NCI-H446 treated with DMSO at 0.1 percent for 48 hours (cell line): ENCODE measurements around the gene BRD3OS.
A peak's percentile ranks its signal among the peaks of the same experiment; 100 is the strongest.
"Not testable (repeated sequence)": the region's sequence is repeated elsewhere in the genome, so short reads cannot be mapped to it uniquely, and the experiment has no call there.

Experiments
- DNase-seq: peaks from one replicate; lab custom pipeline; 2025; lab: John Stamatoyannopoulos, UW

BRD3OS gene

DNA sequence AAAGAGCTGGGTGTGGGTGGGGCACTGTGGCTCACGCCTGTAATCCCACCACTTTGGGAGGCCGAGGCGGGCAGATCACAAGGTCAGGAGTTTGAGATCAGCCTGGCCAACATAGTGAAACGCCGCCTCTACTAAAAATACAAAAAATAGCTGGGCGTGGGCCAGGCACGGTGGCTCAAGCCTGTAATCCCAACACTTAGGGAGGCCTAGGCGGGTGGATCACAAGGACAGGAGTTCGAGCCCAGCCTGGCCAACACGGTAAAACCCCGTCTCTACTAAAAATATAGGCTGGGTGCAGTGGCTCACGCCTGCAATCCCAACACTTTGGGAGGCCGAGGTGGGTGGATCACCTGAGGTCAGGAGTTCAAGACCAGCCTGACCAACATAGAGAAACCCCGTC is 36.5 kb upstream of the BRD3OS start:
- DNase-seq, result not testable (repeated sequence)

DNA sequence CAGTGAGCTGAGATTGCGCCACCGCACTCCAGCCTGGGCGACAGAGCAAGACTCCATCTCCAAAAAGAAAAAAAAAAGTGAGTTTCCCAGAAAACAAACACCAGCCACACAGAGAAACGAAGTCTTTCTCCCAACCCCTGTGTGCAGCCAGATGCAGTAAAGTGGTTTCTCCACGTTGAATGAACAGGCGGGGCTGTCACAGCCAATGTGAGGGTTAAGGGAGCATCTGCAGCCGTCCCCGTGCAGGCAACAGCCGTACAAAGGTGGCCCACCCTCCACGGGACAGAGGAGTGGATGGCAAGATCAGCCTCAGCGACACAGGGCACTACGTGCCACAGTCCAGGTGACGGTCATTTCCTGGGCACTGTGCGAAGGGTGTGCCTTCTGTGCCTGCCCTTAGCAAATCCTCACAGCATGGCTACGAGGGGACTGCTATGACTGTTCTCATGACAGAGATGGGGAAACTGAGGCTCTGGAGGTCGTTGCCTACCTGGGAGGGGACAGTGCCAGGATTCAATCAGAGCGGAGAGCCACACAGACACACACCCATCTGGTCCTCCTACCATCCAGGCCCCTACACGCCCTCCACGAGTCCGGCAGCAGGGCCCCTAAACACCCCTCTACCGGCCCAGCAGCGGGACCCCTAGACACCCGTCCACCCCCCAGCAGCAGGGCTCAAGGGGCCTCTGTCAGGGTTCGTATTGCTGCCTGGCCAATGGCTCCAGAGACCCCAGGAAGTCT is 35.5 kb upstream of the BRD3OS start:
- no peak for DNase-seq

DNA sequence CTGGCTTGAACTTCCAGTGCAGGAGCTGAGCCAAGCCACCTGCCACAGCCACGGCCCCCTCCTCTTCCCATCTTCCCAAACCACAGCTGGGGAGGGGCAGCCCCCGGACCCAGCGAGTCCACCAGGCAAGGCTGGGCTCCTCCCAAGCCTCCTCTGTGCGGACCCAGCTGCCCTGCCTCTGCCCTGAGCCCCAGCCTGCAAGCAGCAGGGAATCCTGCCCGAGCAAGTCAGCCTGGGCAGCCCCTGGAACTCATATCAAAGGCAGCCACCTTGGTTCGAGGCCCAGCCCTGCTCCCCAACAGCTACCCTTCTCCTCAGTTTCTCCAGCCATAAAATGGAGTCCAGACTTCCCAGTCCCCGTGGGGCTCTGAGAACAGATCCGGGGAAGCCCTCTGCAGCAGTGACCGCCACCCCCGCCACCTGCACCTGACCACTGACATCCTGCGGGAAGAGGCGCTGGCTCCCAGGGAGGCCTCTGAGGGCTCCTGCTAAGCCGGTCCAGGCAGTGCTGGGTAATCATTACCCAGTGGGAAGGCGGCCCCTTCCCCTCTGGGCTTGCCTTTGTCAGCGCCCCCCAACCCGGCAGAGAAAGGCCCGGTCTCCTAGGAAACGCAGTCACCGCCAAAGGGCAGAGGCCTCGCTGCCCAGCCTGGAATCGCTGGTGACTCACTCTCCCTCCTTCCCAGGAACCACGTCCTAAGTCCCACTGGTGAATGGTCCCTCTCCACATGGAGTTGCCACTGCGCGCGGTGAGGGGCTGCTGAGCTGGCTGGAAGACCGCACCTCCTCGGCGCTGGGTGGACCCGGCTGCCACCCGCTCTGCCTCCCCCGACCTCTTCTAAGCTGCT is 34.7 kb upstream of the BRD3OS start:
- no peak for DNase-seq

DNA sequence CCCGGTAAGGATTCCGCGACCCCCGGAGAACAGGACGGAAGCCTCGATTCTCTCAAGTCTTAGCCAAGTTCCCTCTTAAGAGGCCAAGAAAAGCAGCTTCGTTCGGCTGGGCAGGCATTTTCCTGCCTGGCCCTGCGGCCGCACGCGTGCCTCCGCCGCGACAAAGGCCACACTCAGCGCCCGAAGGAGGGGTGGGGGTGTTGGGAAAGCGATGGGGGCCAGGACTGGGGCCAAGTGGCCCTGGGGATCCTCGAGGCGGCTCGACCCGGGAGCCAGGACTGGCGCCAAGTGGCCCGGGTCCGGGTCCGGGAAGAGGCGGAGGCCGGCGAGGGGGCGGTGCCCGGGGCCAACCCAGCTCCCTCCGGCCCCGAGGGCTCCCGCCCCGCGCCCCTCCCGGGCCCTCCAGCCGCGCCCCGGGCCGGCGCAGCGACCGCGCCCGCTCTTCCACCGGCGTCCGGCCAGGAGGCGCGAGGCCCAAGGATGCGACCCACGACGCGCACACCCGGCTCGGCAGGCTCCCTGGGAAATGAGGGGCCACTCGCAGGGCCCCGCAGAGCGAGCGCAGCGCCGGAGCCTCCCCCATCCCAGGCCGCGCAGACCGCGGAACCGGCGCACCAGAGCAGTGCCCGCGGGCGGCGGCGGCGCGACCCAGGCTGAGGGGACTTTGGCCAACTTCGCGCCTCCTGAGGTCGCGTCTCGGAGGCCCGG is 33.9 kb upstream of the BRD3OS start:
- no peak for DNase-seq

DNA sequence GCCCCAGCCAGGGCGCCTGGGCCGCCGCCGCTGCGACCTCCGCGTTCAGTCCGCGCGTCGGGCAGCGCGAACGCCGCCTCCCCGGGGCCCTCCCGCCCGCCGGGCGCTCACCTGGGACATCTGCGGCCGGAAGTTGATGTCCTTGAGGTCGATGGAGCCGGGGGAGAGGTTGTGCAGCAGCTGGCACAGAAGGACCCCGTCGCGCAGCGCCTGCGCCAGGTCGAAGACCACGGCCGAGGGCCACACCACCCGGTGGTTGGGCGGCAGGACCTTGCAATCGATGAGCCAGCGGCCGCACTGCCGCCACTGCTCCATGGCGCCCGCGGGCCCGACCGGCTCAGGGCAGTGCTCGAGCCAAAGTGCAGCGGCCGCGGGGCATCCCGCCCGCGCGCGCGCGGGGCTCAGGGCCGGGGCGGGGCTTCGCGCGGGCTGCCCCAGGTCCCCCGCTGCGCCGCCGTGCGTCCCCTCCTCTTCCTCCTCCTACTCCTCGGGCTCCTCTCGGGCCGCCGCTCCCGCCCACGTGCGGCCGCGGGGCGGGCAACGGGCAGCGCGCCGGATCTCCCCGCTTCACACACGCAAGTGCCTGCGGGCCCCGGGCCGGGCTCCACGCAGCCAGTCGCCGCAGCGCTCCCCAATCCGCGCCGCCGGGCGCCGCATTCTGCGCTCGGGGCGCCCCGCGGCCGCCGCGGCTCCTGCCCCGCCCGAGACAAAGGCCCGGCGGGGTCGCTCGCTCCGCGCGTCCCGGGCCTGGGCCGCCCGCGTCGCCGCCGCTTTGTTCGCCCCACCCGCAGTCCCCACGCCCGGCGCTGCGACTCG is 33.1 kb upstream of the BRD3OS start, which contains the start of gene VAV2:
Gene VAV2 (minus strand): TSS at position 361 of the 816 bp plus-strand sequence. CDS start 46 bp downstream, at position 315.
- DNase-seq, result no peak

DNA sequence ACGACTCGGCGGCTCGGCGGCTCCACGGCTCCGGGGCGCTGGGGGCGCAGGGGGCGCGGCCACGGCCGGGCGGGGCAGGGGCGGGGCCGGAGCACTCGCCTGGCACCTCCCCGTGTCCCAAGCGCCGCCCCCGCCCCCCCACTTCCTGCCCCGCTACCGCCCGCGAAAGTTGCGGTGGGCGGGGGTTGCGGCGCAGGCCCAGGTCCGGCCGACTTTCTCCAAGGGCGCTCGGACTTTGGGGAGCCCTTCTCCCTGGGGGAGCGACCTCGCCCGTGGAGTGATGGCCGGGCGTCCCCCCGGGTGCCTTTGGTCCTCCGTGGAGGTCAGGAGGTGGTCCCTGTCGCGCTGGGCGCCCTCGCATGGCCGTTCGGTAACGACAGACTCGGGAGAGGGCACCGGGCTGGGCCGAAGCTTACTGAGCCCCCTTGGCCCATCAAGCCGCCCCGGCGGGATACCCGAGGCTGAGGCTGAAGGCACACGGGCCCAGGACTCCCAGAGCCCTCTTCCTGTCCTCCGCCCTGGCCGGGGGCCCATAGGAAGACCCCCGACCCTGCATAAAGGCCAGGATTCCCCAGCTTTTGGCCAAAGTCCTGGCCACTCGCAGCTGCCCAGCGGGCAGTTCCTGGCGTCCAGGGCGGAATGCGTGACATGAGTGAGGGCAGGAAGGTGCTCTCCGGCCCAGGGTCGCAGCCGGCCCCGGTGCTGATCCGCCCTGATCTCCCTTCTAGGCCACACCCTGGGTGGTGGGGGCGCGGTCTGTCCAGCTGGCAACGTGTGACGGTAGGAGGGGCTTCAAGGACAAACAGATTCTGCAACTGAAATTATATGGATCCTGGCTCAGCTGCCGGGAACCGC is 32.3 kb upstream of the BRD3OS start:
- peak; percentile 39 for DNase-seq

DNA sequence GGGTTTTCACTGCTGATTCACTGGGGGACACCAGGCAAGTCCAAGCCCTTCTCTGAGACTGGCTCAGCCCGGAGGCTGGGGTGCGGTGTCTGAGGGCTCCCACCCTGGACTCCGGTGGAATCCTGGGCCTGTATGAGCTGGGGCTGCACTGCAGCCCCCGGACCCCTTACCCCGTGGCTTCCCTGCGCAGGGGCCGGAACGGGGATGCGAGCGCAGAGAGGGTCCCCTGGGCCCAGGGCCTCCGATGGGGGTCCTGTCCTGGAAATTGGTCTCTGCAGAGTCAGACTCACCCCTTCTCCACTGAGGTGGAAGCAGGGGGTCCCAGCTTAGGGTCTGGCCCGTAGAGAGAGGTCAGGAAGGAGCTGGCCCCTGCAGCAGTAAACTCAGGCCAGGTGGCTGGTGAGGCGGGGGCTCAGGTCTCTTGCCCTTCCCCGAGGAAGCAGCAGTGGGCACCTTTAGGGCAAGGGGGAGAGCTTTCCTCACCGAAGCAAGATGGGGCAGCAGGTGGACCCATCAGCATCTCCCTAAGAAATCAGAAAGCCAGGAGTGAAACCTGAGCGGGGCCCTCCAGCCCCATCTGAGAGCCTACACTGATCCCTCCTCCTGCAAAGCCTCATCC is 31.5 kb upstream of the BRD3OS start:
- no peak for DNase-seq

DNA sequence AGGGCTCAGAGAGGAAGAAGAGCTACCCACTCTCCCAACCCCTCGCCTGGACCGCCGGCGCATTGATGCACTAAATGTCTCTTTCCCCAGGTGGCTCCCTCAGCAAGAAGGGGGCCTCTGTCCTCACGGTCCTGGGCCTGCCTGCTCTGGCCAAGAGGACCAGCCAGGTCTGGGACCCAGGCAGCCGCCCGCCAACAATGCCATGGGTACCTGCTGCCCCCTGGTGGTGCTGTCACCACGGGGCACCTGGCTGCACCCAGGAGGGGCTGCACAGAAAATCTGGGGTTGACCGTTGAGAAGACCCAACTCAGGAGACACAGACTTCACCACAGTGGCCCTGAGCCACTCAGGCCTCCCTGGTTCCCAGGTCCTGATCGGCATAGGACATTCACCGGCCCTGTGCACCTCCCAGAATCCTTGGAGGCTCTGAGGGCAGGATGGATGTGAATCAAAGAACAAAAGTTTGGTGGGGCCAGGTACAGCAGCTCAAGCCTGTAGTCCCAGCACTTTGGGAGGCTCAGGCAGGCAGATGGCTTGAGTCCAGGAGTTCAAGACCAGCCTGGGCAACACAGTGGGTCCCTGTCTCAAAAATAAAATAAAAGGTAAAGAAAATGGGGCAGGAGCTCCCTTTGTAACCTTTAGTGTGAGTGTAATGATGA is 30.8 kb upstream of the BRD3OS start:
- DNase-seq, result no peak

DNA sequence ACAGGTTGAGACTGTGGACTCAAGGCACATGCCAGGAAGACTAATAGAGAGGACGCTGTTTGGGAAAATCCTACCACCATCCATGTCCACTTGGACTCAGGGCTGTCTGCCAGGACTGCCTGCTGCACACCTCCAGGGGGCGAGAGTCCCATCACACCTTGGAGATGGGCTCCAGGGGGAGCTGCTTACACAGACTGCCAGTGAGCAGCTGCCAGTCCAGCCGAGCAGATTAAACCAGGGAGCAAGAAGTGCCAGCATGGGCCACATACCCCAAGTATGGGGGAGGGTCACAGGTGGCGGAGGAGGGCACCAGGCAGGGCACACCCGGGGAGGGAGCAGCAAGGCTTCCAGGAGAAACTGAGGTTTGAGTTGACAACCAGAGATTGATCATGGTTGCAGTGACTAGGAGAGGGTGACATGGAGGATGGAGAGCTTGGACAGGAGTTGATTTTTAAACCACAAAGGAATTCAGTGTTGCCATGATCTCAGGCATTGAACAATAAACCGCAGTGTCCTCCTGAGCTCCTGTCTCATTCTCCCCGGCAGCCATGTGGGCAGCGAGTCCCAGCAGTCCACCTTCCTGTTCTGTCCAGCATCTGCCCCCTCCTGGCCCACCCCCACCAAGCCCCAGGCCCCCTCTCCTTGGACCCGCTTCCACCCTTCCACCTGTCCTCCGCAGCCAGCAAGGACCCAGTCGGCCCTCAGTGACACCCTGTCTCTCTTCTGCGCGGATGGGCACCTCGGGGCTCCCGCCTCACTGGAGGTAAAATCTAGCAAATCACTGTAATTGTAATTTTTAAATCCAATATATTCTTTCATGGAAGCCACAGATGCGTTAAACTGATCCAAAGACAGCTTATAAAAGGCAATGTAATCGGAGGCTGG is 30.0 kb upstream of the BRD3OS start:
- no peak for DNase-seq

DNA sequence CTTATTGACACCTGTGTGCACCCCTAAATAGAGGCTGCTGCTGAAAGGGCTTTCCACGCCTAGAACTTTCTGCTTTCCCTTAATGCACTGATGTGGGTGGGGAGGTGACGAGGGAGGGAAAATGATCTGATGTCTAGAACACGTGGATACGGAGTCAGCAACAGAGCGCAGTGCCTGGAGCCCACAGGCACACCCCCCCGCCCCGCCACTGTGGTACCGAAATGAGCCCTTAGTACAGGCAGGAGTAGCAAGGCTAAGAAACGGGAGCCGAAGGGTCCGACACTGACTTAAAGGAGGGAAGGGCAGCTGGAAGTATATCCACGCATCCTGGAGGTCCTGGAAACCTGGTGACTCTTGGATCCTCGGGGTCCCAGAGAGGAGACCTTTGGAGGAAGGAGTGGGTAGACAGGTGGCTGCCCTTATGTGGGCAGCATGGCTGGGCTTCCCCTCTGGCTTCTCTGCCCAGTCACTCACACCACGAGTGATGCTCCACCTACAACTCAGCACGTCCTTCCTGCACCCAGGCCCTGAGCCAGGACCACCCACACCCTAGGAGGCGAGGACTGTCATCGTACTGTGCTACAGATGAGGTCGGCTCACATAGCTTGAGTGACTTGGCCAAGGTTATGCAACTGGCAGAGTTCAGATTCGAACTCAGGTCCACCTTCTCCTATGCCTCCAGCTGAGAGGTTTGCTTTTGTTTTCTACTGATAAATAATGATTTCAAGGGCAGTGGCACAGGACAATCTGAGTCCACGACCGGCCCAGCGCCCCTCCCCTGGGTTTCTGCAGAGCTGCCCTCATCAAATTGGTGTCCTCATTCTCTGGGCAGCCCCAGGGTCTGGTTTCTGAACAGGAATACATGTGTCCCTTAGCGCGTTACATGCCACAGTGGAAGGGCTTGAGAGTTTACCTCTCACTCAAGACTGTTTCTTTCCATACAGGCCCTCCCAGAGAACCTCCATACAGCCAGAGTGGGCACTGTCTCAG is 28.5 kb upstream of the BRD3OS start:
- no peak for DNase-seq

DNA sequence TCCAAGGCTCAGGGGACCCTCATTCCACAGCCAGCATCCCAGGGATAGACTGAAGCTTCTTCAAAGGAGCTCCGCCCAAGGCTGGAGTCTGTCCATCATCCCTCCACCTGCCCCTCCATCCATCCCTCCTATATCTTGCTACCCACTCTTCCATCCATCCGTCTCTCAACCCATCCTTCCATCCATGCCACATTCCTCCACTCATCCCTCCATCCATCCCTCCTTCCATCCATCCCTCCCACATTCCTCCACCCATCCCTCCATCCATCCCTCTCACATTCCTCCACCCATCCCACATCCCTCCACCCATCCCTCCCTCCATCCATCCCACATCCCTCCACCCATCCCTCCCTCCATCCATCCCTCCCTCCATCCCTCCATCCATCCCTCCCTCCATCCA is 27.7 kb upstream of the BRD3OS start:
- DNase-seq, result no peak

DNA sequence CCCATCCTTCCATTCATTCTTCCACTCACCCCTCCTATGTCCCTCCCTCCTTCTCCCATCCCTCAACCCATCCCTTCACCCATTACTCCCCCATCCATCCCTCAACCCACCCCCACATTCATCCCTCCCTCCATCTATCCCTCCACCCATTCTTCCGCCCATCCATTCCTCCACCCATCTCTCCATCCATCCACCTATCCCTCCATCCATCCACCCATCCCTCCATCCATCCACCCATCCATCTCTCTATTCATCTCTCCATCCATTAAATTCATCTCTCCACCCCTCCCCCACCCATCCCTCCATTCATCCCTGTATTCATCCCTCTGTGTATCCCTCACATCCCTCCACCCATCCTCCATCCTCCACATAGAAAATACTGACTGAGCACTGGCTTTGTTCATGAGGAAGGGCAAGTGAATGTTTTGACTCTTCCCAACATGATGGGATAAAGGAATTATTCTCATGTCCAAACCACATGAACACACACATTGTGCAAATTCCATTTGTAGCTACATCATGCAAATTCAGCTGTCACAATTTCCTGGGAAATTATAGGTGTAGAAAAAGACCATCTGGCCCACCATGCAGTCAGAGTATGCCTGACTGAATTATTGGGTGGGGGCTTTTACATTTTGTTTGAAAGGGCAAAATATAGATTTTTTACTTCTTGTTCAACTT is 26.2 kb upstream of the BRD3OS start:
- no peak for DNase-seq

DNA sequence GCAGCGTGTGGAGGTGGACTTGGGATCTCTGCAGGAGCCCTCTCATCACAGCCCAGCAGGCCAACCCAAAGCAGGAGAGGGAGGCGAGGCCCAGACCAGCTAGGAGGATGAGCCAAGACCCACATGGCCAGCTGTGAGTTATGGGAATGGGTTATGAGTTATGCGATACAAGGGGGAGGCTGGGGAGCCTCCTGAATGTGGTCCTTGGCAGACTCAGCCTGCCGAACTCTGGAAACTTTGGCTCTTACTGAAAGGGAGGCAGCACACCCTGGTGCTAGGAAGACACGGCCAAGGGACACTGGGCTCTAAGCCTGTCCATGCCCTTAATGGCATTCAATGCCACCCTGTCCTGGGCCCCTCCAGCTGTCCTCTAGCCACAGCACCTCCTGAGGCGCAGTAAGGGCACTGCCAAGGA is 25.4 kb upstream of the BRD3OS start:
- DNase-seq, result no peak

DNA sequence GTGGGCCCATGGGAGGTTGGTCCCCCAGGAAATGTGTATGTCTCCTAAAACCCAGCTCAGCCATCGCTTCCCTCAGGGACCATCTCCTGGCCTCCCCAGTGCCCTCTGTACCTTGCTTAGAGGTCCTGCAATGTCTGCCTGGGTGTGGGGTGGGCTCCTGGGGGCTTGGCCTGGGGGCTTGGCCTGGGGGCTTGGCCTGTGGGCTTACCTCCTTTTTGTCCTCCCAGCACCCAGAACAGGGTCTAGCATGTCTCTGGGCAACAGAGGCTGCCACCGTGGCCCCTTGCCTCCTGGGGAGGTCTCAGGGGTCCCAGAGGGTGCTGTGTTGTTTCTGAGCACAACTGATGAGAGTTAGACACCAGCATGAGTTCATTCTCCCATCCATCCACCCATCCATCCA is 22.5 kb upstream of the BRD3OS start:
- no peak for DNase-seq

DNA sequence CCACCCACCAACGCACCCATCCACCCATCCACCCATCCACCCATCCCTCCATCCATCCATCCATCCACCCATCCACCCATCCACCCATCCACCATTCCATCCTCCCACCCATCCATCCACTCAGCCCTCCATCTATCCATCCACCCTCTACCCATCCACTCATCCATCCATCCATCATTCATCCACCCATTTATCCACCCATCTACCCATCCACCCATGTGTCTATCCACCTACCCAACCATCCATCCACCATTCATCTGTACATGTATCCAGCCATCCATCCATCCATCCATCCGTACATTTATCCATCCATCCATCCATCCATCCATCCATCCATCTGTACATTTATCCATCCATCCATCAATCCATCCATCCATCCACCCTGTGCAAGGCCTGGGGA is 22.0 kb upstream of the BRD3OS start:
- DNase-seq, result no peak

DNA sequence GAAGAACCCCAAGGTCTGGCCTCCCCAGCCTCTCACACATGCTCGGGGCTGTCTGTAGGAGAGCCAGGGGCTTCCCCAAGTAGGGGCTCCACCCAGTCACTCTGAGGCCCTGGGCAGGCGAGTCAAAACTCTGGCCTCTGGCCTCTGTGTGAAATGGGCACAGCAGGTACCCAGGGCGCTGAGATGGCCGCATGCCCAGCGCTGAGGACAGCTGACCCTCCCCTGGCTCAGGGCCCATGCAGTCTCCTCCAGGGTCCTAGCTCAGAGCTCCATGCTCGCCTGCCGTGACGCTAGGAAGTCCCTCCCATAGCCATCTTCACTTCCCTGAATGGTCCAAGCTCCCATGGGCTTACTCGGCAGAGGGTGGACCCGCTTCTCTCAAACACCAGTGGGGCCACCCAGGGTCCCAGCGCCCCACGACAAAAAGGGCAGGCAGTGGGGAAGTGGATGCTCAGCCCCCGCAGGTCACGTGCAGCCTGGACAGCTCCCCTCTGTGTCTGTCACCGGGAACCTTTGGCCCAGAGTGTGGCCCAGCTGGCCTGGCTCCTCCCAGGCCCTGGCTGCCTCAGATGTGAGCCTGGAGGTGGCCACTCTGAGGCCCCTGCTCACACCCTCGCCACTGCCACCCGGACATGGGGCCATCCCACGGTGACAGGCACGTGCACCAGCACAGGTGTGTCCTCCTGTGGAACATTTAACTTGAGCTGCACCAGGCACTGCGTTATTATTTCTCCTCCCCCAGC is 21.0 kb upstream of the BRD3OS start:
- DNase-seq, result no peak
